Activated CD8-positive, alpha-beta T cell treated with anti-CD3 and anti-CD28 coated beads for 36 hours (primary cell): ENCODE measurements around the gene ATXN7L1. TPM values are rescaled to one million over a fixed set of nuclear protein-coding genes. Genes with fewer than 3 reads are reported as not detected.

Experiments used
- ATAC-seq: fragments of 200-7000 bp; cut with Tn5 transposase; one replicate; pipeline ENCODE4 v1.10.0; 2021; ENCODE audit warnings: mild to moderate bottlenecking, moderate library complexity
- CTCF ChIA-PET: fragments of 350-600 bp; sonication (Branson Sonifier 250); formaldehyde crosslinking; loops from one replicate; lab custom pipeline; 2021; ENCODE audit warnings: antibody characterized with exemption; lab: Charles Lee
- POLR2A ChIA-PET: fragments of 350-600 bp; sonication (Branson Sonifier 250); formaldehyde crosslinking; loops from one replicate; lab custom pipeline; 2021; ENCODE audit warnings: antibody characterized with exemption; lab: Charles Lee
- DNase-seq: peaks from one replicate; pipeline ENCODE4 v3.0.0-alpha.2; 2020
- H3K27ac Mint-ChIP-seq: one replicate; pipeline ENCODE4 v1.8.0; 2021; ENCODE audit warnings: mild to moderate bottlenecking, mixed read lengths
- H3K27me3 Mint-ChIP-seq: one replicate; pipeline ENCODE4 v1.8.0; 2021; ENCODE audit warnings: mixed read lengths
- H3K36me3 Mint-ChIP-seq: one replicate; pipeline ENCODE4 v1.8.0; 2021; ENCODE audit warnings: low read depth, mixed read lengths
- H3K4me1 Mint-ChIP-seq: one replicate; pipeline ENCODE4 v1.8.0; 2021; ENCODE audit warnings: low read depth, mixed read lengths
- H3K4me3 Mint-ChIP-seq: one replicate; pipeline ENCODE4 v1.8.0; 2021; ENCODE audit warnings: mild to moderate bottlenecking, moderate library complexity, mixed read lengths
- H3K9me3 Mint-ChIP-seq: one replicate; pipeline ENCODE4 v1.8.0; 2021; ENCODE audit warnings: mixed read lengths
- CTCF ChIP-seq: fragments of 200-600 bp; IDR thresholded peaks from one replicate; pipeline ENCODE4 v1.8.0; 2022; ENCODE audit warnings: antibody characterized with exemption, mild to moderate bottlenecking
- intact Hi-C: fragments of 100-400 bp; cut with micrococcal nuclease; formaldehyde crosslinking; loops from one replicate; pipeline ENCODE4 v1.10.0; 2022
- total RNA-seq, 2 experiments: library from RNA; stranded (reverse); gene quantifications; one replicate each; pipeline ENCODE4 v1.2.3, GENCODE V29; 2021

ATXN7L1 gene
- total RNA-seq, 2 experiments from 2014 or later: 4.8 to 5.3 TPM

GRCh38 chr7:105860793-105861192, 15.6 kb downstream of the ATXN7L1 start:
- Mint-ChIP-seq H3K27ac (no peak overlapping the region), H3K4me3 (no peak overlapping the region), H3K36me3 (no peaks in the 10 kb centered on the region), H3K27me3 (no peaks in the 10 kb centered on the region), H3K4me1 (peaks cover 17% of the 10 kb centered on the region), H3K9me3 (no peaks in the 10 kb centered on the region)
- ChIA-PET POLR2A (no interaction called here), CTCF (interaction anchor here (1.2 kb wide), 1 partner anchor 11 kb away, joined by 3 read pairs; no protein-coding TSS in a partner anchor)
- DNase-seq (no peak), ATAC-seq (no peak)
- intact Hi-C loops: no loop called here
- no peak for TF ChIP-seq CTCF

- Mint-ChIP-seq H3K9me3 (no peaks in the 10 kb centered on the region), H3K27ac (no peak overlapping the region), H3K36me3 (no peaks in the 10 kb centered on the region), H3K4me3 (no peak overlapping the region), H3K27me3 (no peaks in the 10 kb centered on the region), H3K4me1 (peaks cover 23% of the 10 kb centered on the region)
- ChIA-PET POLR2A (no interaction called here), CTCF (no interaction called here)
- intact Hi-C loops: no loop called here
- no peak for TF ChIP-seq CTCF
- peak; percentile 42 for ATAC-seq
- DNase-seq: no peak
Observed at GRCh38 chr7:105857009-105857952, 19.1 kb downstream of the ATXN7L1 start.

- Mint-ChIP-seq H3K4me1 (peaks cover 51% of the 10 kb centered on the region), H3K27me3 (no peaks in the 10 kb centered on the region), H3K4me3 (no peak overlapping the region), H3K9me3 (no peaks in the 10 kb centered on the region), H3K36me3 (no peaks in the 10 kb centered on the region), H3K27ac (no peak overlapping the region)
- DNase-seq: no peak
- no peak for ATAC-seq
- TF ChIP-seq CTCF: no peak
- ChIA-PET CTCF (interaction anchor here (0.9 kb wide), 1 partner anchor 19 kb away, joined by 3 read pairs; no protein-coding TSS in a partner anchor), POLR2A (no interaction called here)
- intact Hi-C loops: no loop called here
Observed at GRCh38 chr7:105854498-105854897, 21.9 kb downstream of the ATXN7L1 start.

- no peak overlapping the region for H3K4me3 Mint-ChIP-seq
- H3K36me3 Mint-ChIP-seq: no peaks in the 10 kb centered on the region
- POLR2A ChIA-PET: interaction anchor here (0.6 kb wide), 1 partner anchor 566 kb away, joined by 3 read pairs; no protein-coding TSS in a partner anchor
- no peak for ATAC-seq
- H3K27me3 Mint-ChIP-seq: no peaks in the 10 kb centered on the region
- DNase-seq: no peak
- H3K27ac Mint-ChIP-seq: no peak overlapping the region
- intact Hi-C loops: no loop called here
- peaks cover 56% of the 10 kb centered on the region for H3K4me1 Mint-ChIP-seq
- no peaks in the 10 kb centered on the region for H3K9me3 Mint-ChIP-seq
- TF ChIP-seq CTCF: no peak
- CTCF ChIA-PET: interaction anchor here (0.9 kb wide), 1 partner anchor 20 kb away, joined by 3 read pairs; no protein-coding TSS in a partner anchor
Observed at GRCh38 chr7:105853931-105854419, 22.4 kb downstream of the ATXN7L1 start.
